ENCODE data around the gene FCN3. TPM values are rescaled to one million over a fixed set of nuclear protein-coding genes. Genes with fewer than 3 reads are reported as not detected.
"Not testable (repeated sequence)": the region's sequence is repeated elsewhere in the genome, so short reads cannot be mapped to it uniquely, and the experiment has no call there.

Gene FCN3
- total and polyA plus RNA-seq, 9 donors = 0.35 to 7.6 (median 2.4) TPM

- no peak for DNase-seq
- Histone ChIP-seq H3K27ac (no peak overlapping the region), H3K9me3 (no peaks in the 10 kb centered on the region), H3K4me3 (no peak overlapping the region), H3K27me3 (no peaks in the 10 kb centered on the region), H3K4me1 (ENCODE audit: insufficient read depth) (no peaks in the 10 kb centered on the region), H3K36me3 (no peaks in the 10 kb centered on the region)
- 88 to 92% (median 91%) methylated on average over 11 of the region's 11 CpGs for WGBS, 3 donors
- intact Hi-C loops (cut with DNase I) = loop anchor here in 1 of 4 donors (10.0 kb wide), 1 partner anchor 255 kb away; no protein-coding TSS in a partner anchor
- no peak for TF ChIP-seq POLR2A (IDR thresholded peaks at IDR 0.05)
- no peak for TF ChIP-seq EP300 (IDR thresholded peaks at IDR 0.05)
- no peak for TF ChIP-seq CTCF (IDR thresholded peaks at IDR 0.05)
Measured at GRCh38 chr1:27409669-27410068, 35.0 kb upstream of the FCN3 start.

- intact Hi-C loops (cut with DNase I) = loop anchor here in 1 of 4 donors (10.0 kb wide), 1 partner anchor 257 kb away; no protein-coding TSS in a partner anchor
- WGBS, 3 donors = 90 to 92% (median 90%) methylated on average over 9 of the region's 9 CpGs
- H3K9me3 ChIP-seq = no peaks in the 10 kb centered on the region
- H3K4me1 ChIP-seq (ENCODE audit: insufficient read depth) = no peaks in the 10 kb centered on the region
- H3K36me3 ChIP-seq = no peaks in the 10 kb centered on the region
- no peak overlapping the region for H3K27ac ChIP-seq
- H3K4me3 ChIP-seq = no peak overlapping the region
- no peak for DNase-seq
- TF ChIP-seq POLR2A (IDR thresholded peaks at IDR 0.05) = no peak
- no peak for TF ChIP-seq EP300 (IDR thresholded peaks at IDR 0.05)
- TF ChIP-seq CTCF (IDR thresholded peaks at IDR 0.05) = no peak
- H3K27me3 ChIP-seq = no peaks in the 10 kb centered on the region
Measured at GRCh38 chr1:27408151-27408550, 33.5 kb upstream of the FCN3 start.

GRCh38 chr1:27406791-27407190 lies 32.2 kb upstream of the FCN3 start:
- H3K9me3 ChIP-seq; H3K4me3 ChIP-seq; H3K4me1 ChIP-seq (ENCODE audit: insufficient read depth); DNase-seq; H3K27ac ChIP-seq; H3K27me3 ChIP-seq; H3K36me3 ChIP-seq: not testable (repeated sequence)
- WGBS, 3 donors = 80 to 95% (median 86%) methylated on average over 2 of the region's 2 CpGs
- intact Hi-C loops (cut with DNase I) = loop anchor here in 1 of 4 donors (10.0 kb wide), 1 partner anchor 258 kb away; no protein-coding TSS in a partner anchor

- no peaks in the 10 kb centered on the region for H3K27me3 ChIP-seq
- peaks cover 6% of the 10 kb centered on the region for H3K4me1 ChIP-seq (ENCODE audit: insufficient read depth)
- intact Hi-C loops (cut with DNase I) = loop anchor here in 1 of 4 donors (10.0 kb wide), 1 partner anchor 258 kb away; no protein-coding TSS in a partner anchor
- H3K27ac ChIP-seq = peak overlapping the region in 1 of 2 donors; percentile 7
- 66 to 81% (median 80%) methylated on average over 4 of the region's 4 CpGs for WGBS, 3 donors
- TF ChIP-seq POLR2A (IDR thresholded peaks at IDR 0.05) (no peak), CTCF (IDR thresholded peaks at IDR 0.05) (no peak), EP300 (IDR thresholded peaks at IDR 0.05) (no peak)
- H3K4me3 ChIP-seq = no peak overlapping the region
- H3K9me3 ChIP-seq = no peaks in the 10 kb centered on the region
- no peaks in the 10 kb centered on the region for H3K36me3 ChIP-seq
- DNase-seq = no peak
Measured at GRCh38 chr1:27406362-27406680, 31.7 kb upstream of the FCN3 start.

GRCh38 chr1:27405598-27406361 lies 31.2 kb upstream of the FCN3 start:
- H3K4me3 ChIP-seq; H3K27me3 ChIP-seq; H3K9me3 ChIP-seq; H3K36me3 ChIP-seq; DNase-seq; H3K4me1 ChIP-seq (ENCODE audit: insufficient read depth): not testable (repeated sequence)
- WGBS, 3 donors = 60 to 73% (median 66%) methylated on average over 10 to 18 of the region's 18 CpGs
- intact Hi-C loops (cut with DNase I) = loop anchor here in 1 of 4 donors (10.0 kb wide), 1 partner anchor 259 kb away; no protein-coding TSS in a partner anchor
- peak overlapping the region in 1 of 2 donors; percentile 7 for H3K27ac ChIP-seq

Measured in ovary (tissue), 9 donors.